ENCODE results near the gene CASQ2. TPM values are rescaled to one million over a fixed set of nuclear protein-coding genes. Genes with fewer than 3 reads are reported as not detected.

The CASQ2 gene
- total and polyA plus RNA-seq, 12 donors, result 0.14 to 4.1 (median 0.34) TPM; not detected in 2

DNA sequence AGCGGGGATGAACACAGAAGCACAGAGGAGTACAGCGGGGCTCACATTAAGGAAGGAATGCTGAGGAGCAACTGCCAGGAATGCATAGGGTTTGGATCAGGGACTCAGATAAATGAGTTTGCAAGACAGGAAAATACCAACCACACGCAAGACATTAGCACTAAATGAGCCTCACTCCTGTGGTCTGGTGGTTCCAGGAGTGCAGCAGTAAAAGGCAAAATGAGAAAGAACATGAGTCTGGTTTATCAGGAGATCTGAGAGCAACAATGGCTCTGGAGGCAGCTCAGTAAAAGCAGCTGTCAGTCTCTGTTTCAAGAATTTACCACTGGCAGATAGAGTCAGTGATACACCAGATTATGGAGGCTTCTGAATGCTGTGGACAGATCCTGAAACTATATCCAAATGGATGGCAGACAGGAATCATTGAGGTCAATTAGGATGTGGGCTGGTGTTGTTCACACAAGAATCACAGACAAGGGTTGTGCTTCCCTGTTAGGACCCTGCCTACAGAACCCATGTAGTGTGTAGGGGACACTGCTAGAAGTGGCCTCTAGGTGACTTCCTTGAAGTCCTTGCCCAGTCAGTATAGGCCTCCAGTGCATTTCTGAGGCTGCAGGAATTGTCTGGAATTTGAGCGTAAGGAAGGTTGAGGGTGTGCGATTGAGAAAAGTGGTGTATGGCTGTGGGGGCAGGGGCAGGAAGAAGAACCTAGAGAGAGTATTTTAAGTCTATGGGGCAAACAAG, 50.3 kb downstream of the CASQ2 start:
- intact Hi-C loops (cut with DNase I), result loop anchor here in 1 of 2 donors (10.0 kb wide), 1 partner anchor 47 kb away; the partner anchor contains the start of gene CASQ2
- DNase-seq, result no peak
- Histone ChIP-seq H3K27me3 (no peaks in the 10 kb centered on the region), H3K9me3 (replicated peaks in 1 of 3) (no peaks in the 10 kb centered on the region), H3K4me3 (no peak overlapping the region), H3K36me3 (replicated peaks in 1 of 2) (no peaks in the 10 kb centered on the region), H3K4me1 (replicated peaks in 1 of 2) (no peaks in the 10 kb centered on the region), H3K27ac (no peak overlapping the region)
- 74 to 81% (median 80%) methylated on average over 5 of the region's 5 CpGs for WGBS, 4 donors
- TF ChIP-seq POLR2A (IDR thresholded peaks at IDR 0.05), result no peak
- TF ChIP-seq, protein P1, sequence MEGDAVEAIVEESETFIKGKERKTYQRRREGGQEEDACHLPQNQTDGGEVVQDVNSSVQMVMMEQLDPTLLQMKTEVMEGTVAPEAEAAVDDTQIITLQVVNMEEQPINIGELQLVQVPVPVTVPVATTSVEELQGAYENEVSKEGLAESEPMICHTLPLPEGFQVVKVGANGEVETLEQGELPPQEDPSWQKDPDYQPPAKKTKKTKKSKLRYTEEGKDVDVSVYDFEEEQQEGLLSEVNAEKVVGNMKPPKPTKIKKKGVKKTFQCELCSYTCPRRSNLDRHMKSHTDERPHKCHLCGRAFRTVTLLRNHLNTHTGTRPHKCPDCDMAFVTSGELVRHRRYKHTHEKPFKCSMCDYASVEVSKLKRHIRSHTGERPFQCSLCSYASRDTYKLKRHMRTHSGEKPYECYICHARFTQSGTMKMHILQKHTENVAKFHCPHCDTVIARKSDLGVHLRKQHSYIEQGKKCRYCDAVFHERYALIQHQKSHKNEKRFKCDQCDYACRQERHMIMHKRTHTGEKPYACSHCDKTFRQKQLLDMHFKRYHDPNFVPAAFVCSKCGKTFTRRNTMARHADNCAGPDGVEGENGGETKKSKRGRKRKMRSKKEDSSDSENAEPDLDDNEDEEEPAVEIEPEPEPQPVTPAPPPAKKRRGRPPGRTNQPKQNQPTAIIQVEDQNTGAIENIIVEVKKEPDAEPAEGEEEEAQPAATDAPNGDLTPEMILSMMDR (IDR thresholded peaks at IDR 0.05), result no peak

DNA sequence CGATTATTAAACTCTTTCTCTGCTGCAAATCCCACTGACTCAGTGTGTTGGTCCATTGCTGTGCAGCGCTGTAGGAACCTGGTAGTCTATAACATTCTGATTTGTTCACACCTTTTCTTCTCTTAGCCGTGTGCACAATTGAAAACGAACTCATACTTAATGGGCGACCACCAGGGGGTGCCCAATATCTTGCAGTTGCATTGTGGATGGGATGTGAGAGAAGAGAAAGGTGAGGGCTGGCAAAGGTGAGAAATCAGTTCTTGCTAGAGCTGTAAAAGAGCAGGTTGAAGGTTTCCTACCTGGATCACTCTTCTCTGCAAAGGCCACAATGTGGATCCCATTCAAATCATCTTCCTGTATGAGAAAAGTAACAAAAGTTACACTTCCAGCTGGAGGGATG, 51.0 kb downstream of the CASQ2 start:
- no peaks in the 10 kb centered on the region for H3K9me3 ChIP-seq (replicated peaks in 1 of 3)
- no peak overlapping the region for H3K4me3 ChIP-seq
- no peaks in the 10 kb centered on the region for H3K4me1 ChIP-seq (replicated peaks in 1 of 2)
- TF ChIP-seq, protein P1 (IDR thresholded peaks at IDR 0.05), result peak; percentile 28 to 60 (median 48)
- no peak for TF ChIP-seq POLR2A (IDR thresholded peaks at IDR 0.05)
- 44 to 65% (median 46%) methylated on average over 5 of the region's 5 CpGs for WGBS, 4 donors
- no peaks in the 10 kb centered on the region for H3K36me3 ChIP-seq (replicated peaks in 1 of 2)
- intact Hi-C loops (cut with DNase I), result loop anchor here in 1 of 2 donors (10.0 kb wide), 1 partner anchor 47 kb away; the partner anchor contains the start of gene CASQ2
- no peaks in the 10 kb centered on the region for H3K27me3 ChIP-seq
- DNase-seq, result peak in 6 of 7 donors; percentile 21 to 71 (median 39)
- H3K27ac ChIP-seq, result no peak overlapping the region

DNA sequence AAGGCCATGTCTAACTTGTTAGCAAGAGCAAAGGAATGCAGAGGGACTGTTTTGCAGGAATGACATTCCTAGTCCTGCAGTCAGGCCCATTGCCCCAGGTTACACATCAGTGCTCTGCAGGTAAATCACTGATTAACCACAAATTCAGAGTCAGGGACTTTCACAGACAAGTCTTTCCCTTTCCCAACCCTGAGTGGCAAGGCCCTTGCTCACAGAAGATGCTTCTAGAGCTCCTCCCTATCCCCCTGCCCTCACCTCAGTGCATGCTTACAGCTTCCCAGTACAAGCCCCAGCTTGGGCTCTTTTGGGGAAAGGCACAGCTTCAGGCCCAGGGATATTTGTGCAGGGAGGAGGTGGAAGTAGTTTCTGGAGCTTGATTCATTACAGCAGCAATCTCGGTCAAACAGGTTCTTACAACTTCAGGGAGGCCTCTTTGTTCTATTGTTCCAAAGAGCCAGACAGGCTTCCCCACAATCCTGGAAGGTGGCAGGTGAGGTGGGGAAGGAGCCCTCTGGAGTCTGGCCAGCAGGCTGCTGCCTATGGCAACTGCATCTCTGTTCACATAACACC, 53.9 kb downstream of the CASQ2 start:
- no peak for DNase-seq
- Histone ChIP-seq H3K27ac (no peak overlapping the region), H3K27me3 (peaks cover 3% of the 10 kb centered on the region), H3K4me3 (no peak overlapping the region), H3K36me3 (replicated peaks in 1 of 2) (no peaks in the 10 kb centered on the region), H3K9me3 (replicated peaks in 1 of 3) (no peaks in the 10 kb centered on the region), H3K4me1 (replicated peaks in 1 of 2) (no peaks in the 10 kb centered on the region)
- WGBS, 4 donors, result 30 to 78% (median 64%) methylated on average over 1 of the region's 1 CpG
- intact Hi-C loops (cut with DNase I), result loop anchor here (5.0 to 10.0 kb wide), 2 partner anchors 50 to 58 kb away; partner anchors contain the start of gene CASQ2 (in 1 of the 2)
- TF ChIP-seq, protein P1 (IDR thresholded peaks at IDR 0.05), result no peak
- TF ChIP-seq POLR2A (IDR thresholded peaks at IDR 0.05), result no peak

DNA sequence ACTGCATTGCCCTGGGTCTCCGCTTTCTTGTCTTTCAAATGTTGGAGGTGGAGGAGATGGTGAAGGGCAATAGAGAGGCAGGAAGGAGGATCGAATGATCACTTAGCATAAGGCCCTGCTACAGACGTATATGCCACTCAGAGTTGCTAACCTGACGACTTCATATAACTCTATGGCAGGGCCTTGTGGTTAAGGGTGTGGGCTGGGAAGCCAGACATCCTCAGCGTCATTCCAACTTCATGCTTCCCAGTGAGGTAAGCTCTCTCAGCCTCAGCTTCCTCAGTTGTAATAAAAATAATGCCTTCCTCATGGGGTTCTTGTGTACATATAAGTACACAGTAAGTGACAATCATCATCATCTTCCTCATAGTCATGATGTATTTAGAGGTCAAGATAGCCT, 54.6 kb downstream of the CASQ2 start:
- Histone ChIP-seq H3K4me3 (no peak overlapping the region), H3K36me3 (replicated peaks in 1 of 2) (no peaks in the 10 kb centered on the region), H3K4me1 (replicated peaks in 1 of 2) (no peaks in the 10 kb centered on the region), H3K27ac (no peak overlapping the region), H3K9me3 (replicated peaks in 1 of 3) (no peaks in the 10 kb centered on the region), H3K27me3 (peaks cover 3% of the 10 kb centered on the region)
- DNase-seq, result no peak
- 74 to 90% (median 85%) methylated on average over 5 of the region's 5 CpGs for WGBS, 4 donors
- TF ChIP-seq POLR2A (IDR thresholded peaks at IDR 0.05), result no peak
- TF ChIP-seq, protein P1 (IDR thresholded peaks at IDR 0.05), result no peak
- intact Hi-C loops (cut with DNase I), result loop anchor here (5.0 to 10.0 kb wide), 2 partner anchors 51 to 58 kb away; partner anchors contain the start of gene CASQ2 (in 1 of the 2)
